Measurements from ENCODE around the gene RASL11A.
"Not testable (repeated sequence)": the region's sequence is repeated elsewhere in the genome, so short reads cannot be mapped to it uniquely, and the experiment has no call there.

RASL11A gene

GRCh38 chr13:27302643-27303262 is 32.1 kb downstream of the RASL11A start:
- Mint-ChIP-seq H3K27ac (peak overlapping the region; percentile 1), H3K4me1 (ENCODE audit: low read depth) (peaks cover 22% of the 10 kb centered on the region), H3K27me3 (no peaks in the 10 kb centered on the region), H3K9me3 (no peaks in the 10 kb centered on the region), H3K36me3 (ENCODE audit: low read depth) (no peaks in the 10 kb centered on the region), H3K4me3 (no peak overlapping the region)

GRCh38 chr13:27304099-27304498 is 33.5 kb downstream of the RASL11A start:
- Mint-ChIP-seq H3K36me3 (ENCODE audit: low read depth) (no peaks in the 10 kb centered on the region), H3K27me3 (no peaks in the 10 kb centered on the region), H3K9me3 (no peaks in the 10 kb centered on the region), H3K27ac (no peak overlapping the region), H3K4me3 (no peak overlapping the region), H3K4me1 (ENCODE audit: low read depth) (peaks cover 22% of the 10 kb centered on the region)

GRCh38 chr13:27304611-27305010 is 34.0 kb downstream of the RASL11A start:
- no peak overlapping the region for H3K27ac Mint-ChIP-seq

GRCh38 chr13:27306364-27306763 is 35.7 kb downstream of the RASL11A start:
- Mint-ChIP-seq H3K27me3 (no peaks in the 10 kb centered on the region), H3K27ac (no peak overlapping the region), H3K4me3 (no peak overlapping the region), H3K36me3 (ENCODE audit: low read depth) (no peaks in the 10 kb centered on the region), H3K4me1 (ENCODE audit: low read depth) (peaks cover 22% of the 10 kb centered on the region), H3K9me3 (no peaks in the 10 kb centered on the region)

More at GRCh38 chr13:27304611-27305010, 34.0 kb downstream of the RASL11A start:
- Mint-ChIP-seq H3K36me3 (ENCODE audit: low read depth) (no peaks in the 10 kb centered on the region), H3K9me3 (no peaks in the 10 kb centered on the region), H3K4me1 (ENCODE audit: low read depth) (peaks cover 22% of the 10 kb centered on the region), H3K4me3 (no peak overlapping the region), H3K27me3 (no peaks in the 10 kb centered on the region)

- H3K36me3 Mint-ChIP-seq (ENCODE audit: low read depth) = no peaks in the 10 kb centered on the region
- H3K4me3 Mint-ChIP-seq = no peak overlapping the region
- no peak overlapping the region for H3K27ac Mint-ChIP-seq
- H3K4me1 Mint-ChIP-seq (ENCODE audit: low read depth) = peaks cover 8% of the 10 kb centered on the region
- H3K9me3 Mint-ChIP-seq = no peaks in the 10 kb centered on the region
- H3K27me3 Mint-ChIP-seq = no peaks in the 10 kb centered on the region
These were observed 38.3 kb downstream of the RASL11A start for GRCh38 chr13:27308941-27309340.

- H3K27ac Mint-ChIP-seq = no peak overlapping the region
- H3K4me3 Mint-ChIP-seq = no peak overlapping the region
These were observed 38.9 kb downstream of the RASL11A start for GRCh38 chr13:27309401-27309958.

GRCh38 chr13:27309967-27310598 is 39.5 kb downstream of the RASL11A start:
- Mint-ChIP-seq H3K27me3 (no peaks in the 10 kb centered on the region), H3K9me3 (no peaks in the 10 kb centered on the region), H3K4me3 (no peak overlapping the region), H3K36me3 (ENCODE audit: low read depth) (no peaks in the 10 kb centered on the region), H3K27ac (no peak overlapping the region), H3K4me1 (ENCODE audit: low read depth) (peaks cover 8% of the 10 kb centered on the region)

More at GRCh38 chr13:27309401-27309958, 38.9 kb downstream of the RASL11A start:
- H3K4me1 Mint-ChIP-seq (ENCODE audit: low read depth) = peaks cover 8% of the 10 kb centered on the region
- no peaks in the 10 kb centered on the region for H3K36me3 Mint-ChIP-seq (ENCODE audit: low read depth)
- no peaks in the 10 kb centered on the region for H3K9me3 Mint-ChIP-seq
- no peaks in the 10 kb centered on the region for H3K27me3 Mint-ChIP-seq

GRCh38 chr13:27310946-27311345 is 40.3 kb downstream of the RASL11A start:
- no peaks in the 10 kb centered on the region for H3K27me3 Mint-ChIP-seq
- H3K4me1 Mint-ChIP-seq (ENCODE audit: low read depth) = peaks cover 8% of the 10 kb centered on the region
- H3K36me3 Mint-ChIP-seq (ENCODE audit: low read depth) = no peaks in the 10 kb centered on the region

GRCh38 chr13:27311518-27312210 is 41.0 kb downstream of the RASL11A start:
- Mint-ChIP-seq H3K27me3 (peaks cover 6% of the 10 kb centered on the region), H3K4me1 (ENCODE audit: low read depth) (peaks cover 2% of the 10 kb centered on the region), H3K9me3 (no peaks in the 10 kb centered on the region), H3K36me3 (ENCODE audit: low read depth) (no peaks in the 10 kb centered on the region), H3K4me3 (no peak overlapping the region), H3K27ac (no peak overlapping the region)

More at GRCh38 chr13:27310946-27311345, 40.3 kb downstream of the RASL11A start:
- Mint-ChIP-seq H3K4me3 (no peak overlapping the region), H3K27ac (no peak overlapping the region), H3K9me3 (no peaks in the 10 kb centered on the region)

- Mint-ChIP-seq H3K36me3 (ENCODE audit: low read depth) (no peaks in the 10 kb centered on the region), H3K27me3 (peaks cover 12% of the 10 kb centered on the region), H3K4me3 (no peak overlapping the region), H3K4me1 (ENCODE audit: low read depth) (no peaks in the 10 kb centered on the region), H3K9me3 (no peaks in the 10 kb centered on the region), H3K27ac (no peak overlapping the region)
These were observed 43.1 kb downstream of the RASL11A start for GRCh38 chr13:27313770-27314169.

GRCh38 chr13:27319404-27319803 is 48.8 kb downstream of the RASL11A start:
- Mint-ChIP-seq H3K27ac (no peak overlapping the region), H3K27me3 (peaks cover 17% of the 10 kb centered on the region), H3K4me3 (no peak overlapping the region), H3K36me3 (ENCODE audit: low read depth) (no peaks in the 10 kb centered on the region), H3K9me3 (no peaks in the 10 kb centered on the region), H3K4me1 (ENCODE audit: low read depth) (peaks cover 21% of the 10 kb centered on the region)

GRCh38 chr13:27321468-27322431 is 51.1 kb downstream of the RASL11A start:
- peaks cover 21% of the 10 kb centered on the region for H3K4me1 Mint-ChIP-seq (ENCODE audit: low read depth)
- H3K4me3 Mint-ChIP-seq = no peak overlapping the region
- peaks cover 10% of the 10 kb centered on the region for H3K27me3 Mint-ChIP-seq
- no peaks in the 10 kb centered on the region for H3K9me3 Mint-ChIP-seq
- H3K27ac Mint-ChIP-seq = no peak overlapping the region
- H3K36me3 Mint-ChIP-seq (ENCODE audit: low read depth) = no peaks in the 10 kb centered on the region

GRCh38 chr13:27322443-27322842 is 51.8 kb downstream of the RASL11A start:
- H3K36me3 Mint-ChIP-seq (ENCODE audit: low read depth); H3K4me3 Mint-ChIP-seq; H3K9me3 Mint-ChIP-seq; H3K27ac Mint-ChIP-seq; H3K27me3 Mint-ChIP-seq: not testable (repeated sequence)
- peaks cover 21% of the 10 kb centered on the region for H3K4me1 Mint-ChIP-seq (ENCODE audit: low read depth)

Measured in stimulated activated naive CD8-positive, alpha-beta T cell treated with anti-CD3 and anti-CD28 coated beads, Interleukin-15, Interleukin-2, amounts not matched to agents 100 ng/mL and 50 ng/mL, for 24 hours (primary cell).